ENCODE data around the gene SKOR1. TPM values are rescaled to one million over a fixed set of nuclear protein-coding genes. Genes with fewer than 3 reads are reported as not detected.
A peak's percentile ranks its signal among the peaks of the same experiment; 100 is the strongest.

The SKOR1 gene
- total RNA-seq, 4 donors from 2014 or later: 0.13 to 2.1 (median 0.25) TPM

GRCh38 chr15:67859331-67859946 lies 34.1 kb downstream of the SKOR1 start:
- H3K4me3 ChIP-seq: no peak overlapping the region
- TF ChIP-seq CTCF (IDR thresholded peaks at IDR 0.05 in 4 of 5, conservative IDR thresholded peaks at IDR 0.05 in 1 of 5) (no peak), POLR2A (IDR thresholded peaks at IDR 0.05) (no peak)
- no peaks in the 10 kb centered on the region for H3K9me3 ChIP-seq
- H3K36me3 ChIP-seq: no peaks in the 10 kb centered on the region
- intact Hi-C loops (cut with DNase I; ENCODE audit: low total_unique reads) (no loop called here), in situ Hi-C loops (cut with MboI; ENCODE audit: low sequenced_read_pairs in 4 of 4) (loop anchor here in 3 of 4 donors (25.0 kb wide), 1 partner anchor 203 kb away; the partner anchor contains the start of gene PIAS1 (in 3 of the 3))
- H3K27ac ChIP-seq: no peak overlapping the region
- no peaks in the 10 kb centered on the region for H3K27me3 ChIP-seq
- ATAC-seq (no peak), DNase-seq (no peak)
- peaks cover 5 to 9% of the 10 kb centered on the region in 2 donors for H3K4me1 ChIP-seq

- DNase-seq (no peak), ATAC-seq (no peak)
- no peak overlapping the region for H3K27ac ChIP-seq
- no peak overlapping the region for H3K4me3 ChIP-seq
- H3K4me1 ChIP-seq: peaks cover 5 to 9% of the 10 kb centered on the region in 2 donors
- H3K36me3 ChIP-seq: no peaks in the 10 kb centered on the region
- H3K9me3 ChIP-seq: no peaks in the 10 kb centered on the region
- in situ Hi-C loops (cut with MboI; ENCODE audit: low sequenced_read_pairs in 4 of 4) (loop anchor here (5.0 to 25.0 kb wide), 6 partner anchors 200 to 353 kb away; partner anchors contain the start of gene PIAS1 (in 3 of the 4)), intact Hi-C loops (cut with DNase I; ENCODE audit: low total_unique reads) (loop anchor here (2.0 to 5.0 kb wide), 2 partner anchors 55 to 193 kb away; partner anchors contain the start of gene PIAS1)
- TF ChIP-seq POLR2A (IDR thresholded peaks at IDR 0.05) (no peak), CTCF (IDR thresholded peaks at IDR 0.05 in 4 of 5, conservative IDR thresholded peaks at IDR 0.05 in 1 of 5) (no peak)
- no peaks in the 10 kb centered on the region for H3K27me3 ChIP-seq
Measured at GRCh38 chr15:67861983-67862382, 36.7 kb downstream of the SKOR1 start.

GRCh38 chr15:67862750-67863441 lies 37.6 kb downstream of the SKOR1 start:
- Histone ChIP-seq H3K4me3 (peak overlapping the region; percentile 53 to 79 (median 60)), H3K27ac (peak overlapping the region in 1 of 4 donors; percentile 71), H3K27me3 (no peaks in the 10 kb centered on the region), H3K36me3 (no peaks in the 10 kb centered on the region), H3K4me1 (peaks cover 5 to 9% of the 10 kb centered on the region in 2 donors), H3K9me3 (no peaks in the 10 kb centered on the region)
- DNase-seq (no peak), ATAC-seq (no peak)
- TF ChIP-seq POLR2A (IDR thresholded peaks at IDR 0.05) (no peak), CTCF (IDR thresholded peaks at IDR 0.05 in 4 of 5, conservative IDR thresholded peaks at IDR 0.05 in 1 of 5) (no peak)
- intact Hi-C loops (cut with DNase I; ENCODE audit: low total_unique reads): loop anchor here (1.0 to 5.0 kb wide), 4 partner anchors 54 to 347 kb away; partner anchors contain the start of gene PIAS1
- in situ Hi-C loops (cut with MboI; ENCODE audit: low sequenced_read_pairs in 4 of 4): loop anchor here (5.0 to 25.0 kb wide), 6 partner anchors 199 to 352 kb away; partner anchors contain the start of gene PIAS1 (in 3 of the 4)

GRCh38 chr15:67863442-67863987 lies 38.2 kb downstream of the SKOR1 start:
- TF ChIP-seq POLR2A (IDR thresholded peaks at IDR 0.05): no peak
- peak; percentile 91 to 96 (median 94) for TF ChIP-seq CTCF (IDR thresholded peaks at IDR 0.05 in 4 of 5, conservative IDR thresholded peaks at IDR 0.05 in 1 of 5)
- intact Hi-C loops (cut with DNase I; ENCODE audit: low total_unique reads) (loop anchor here (1.0 to 5.0 kb wide), 4 partner anchors 54 to 347 kb away; partner anchors contain the start of gene PIAS1), in situ Hi-C loops (cut with MboI; ENCODE audit: low sequenced_read_pairs in 4 of 4) (loop anchor here (5.0 to 25.0 kb wide), 6 partner anchors 199 to 351 kb away; partner anchors contain the start of gene PIAS1 (in 3 of the 4))
- peak overlapping the region; percentile 53 to 79 (median 60) for H3K4me3 ChIP-seq
- DNase-seq (peak; percentile 45 to 69), ATAC-seq (peak; percentile 90 to 91)
- H3K27me3 ChIP-seq: no peaks in the 10 kb centered on the region
- H3K27ac ChIP-seq: peak overlapping the region in 3 of 4 donors; percentile 40 to 71 (median 55)
- H3K36me3 ChIP-seq: no peaks in the 10 kb centered on the region
- H3K9me3 ChIP-seq: no peaks in the 10 kb centered on the region
- peaks cover 5 to 9% of the 10 kb centered on the region in 2 donors for H3K4me1 ChIP-seq

Data from gastrocnemius medialis (tissue), 4 donors.